ENCODE results near the gene TBPL1. TPM values are rescaled to one million over a fixed set of nuclear protein-coding genes. Genes with fewer than 3 reads are reported as not detected.

Gene TBPL1
- total RNA-seq, 1 donor from 2014 or later = 40.0 TPM

DNA sequence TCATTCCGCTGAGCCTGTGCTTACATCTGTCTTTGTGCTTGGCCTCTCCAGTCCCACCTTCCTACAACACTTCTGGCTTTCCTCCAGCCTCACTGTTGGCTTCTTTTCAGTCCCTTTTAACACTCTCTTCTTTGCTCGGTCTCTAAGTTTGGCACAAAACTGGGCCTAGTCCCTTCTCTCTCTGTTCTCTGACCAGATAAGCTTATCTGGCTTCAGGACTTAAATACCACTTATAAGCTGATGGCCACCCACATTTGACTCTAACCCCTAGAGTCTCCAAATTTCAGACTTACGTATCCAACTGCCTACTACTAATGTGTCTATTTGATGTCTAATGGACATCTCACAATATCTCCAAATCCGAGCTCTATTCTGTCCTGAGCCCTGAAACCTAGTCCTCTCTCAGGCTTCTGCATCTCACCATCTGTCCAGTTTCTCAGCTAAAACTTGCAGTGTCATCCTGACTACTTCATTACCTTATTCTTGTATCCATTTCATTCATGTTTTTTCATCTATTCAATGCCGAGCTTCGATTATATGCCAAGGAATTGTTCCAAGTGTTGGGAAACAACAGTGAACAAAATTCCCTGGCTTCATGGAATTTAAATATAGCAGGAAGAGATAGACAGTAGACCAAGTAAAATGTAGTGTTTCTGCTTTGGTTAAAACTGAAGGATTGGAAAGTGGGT, 40.1 kb downstream of the TBPL1 start:
- intact Hi-C loops (cut with micrococcal nuclease) = no loop called here
- Mint-ChIP-seq H3K9me3 (no peaks in the 10 kb centered on the region), H3K27ac (no peak overlapping the region), H3K27me3 (no peaks in the 10 kb centered on the region), H3K4me3 (no peak overlapping the region), H3K36me3 (ENCODE audit: low read depth) (peaks cover 6% of the 10 kb centered on the region), H3K4me1 (peaks cover 2% of the 10 kb centered on the region)
- DNase-seq = no peak

DNA sequence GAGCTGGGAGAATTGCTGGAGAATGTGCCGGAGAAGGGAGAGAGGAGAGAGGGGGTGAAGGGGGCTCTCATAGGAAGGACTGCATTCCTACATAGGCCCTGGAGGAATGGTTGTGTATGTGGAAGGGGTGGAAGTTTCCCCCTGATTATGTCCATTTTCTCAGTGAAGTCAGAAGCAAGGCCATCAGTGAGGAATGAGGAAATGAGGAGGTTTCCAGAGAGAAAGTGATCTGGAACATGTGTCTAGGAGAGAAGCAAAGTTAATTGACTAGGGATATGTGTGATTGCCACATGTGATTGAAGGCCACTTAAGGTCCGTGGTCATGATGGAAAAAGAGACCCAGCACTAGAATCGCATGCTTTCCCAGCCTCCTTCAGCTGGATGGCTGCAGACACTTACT, 42.3 kb downstream of the TBPL1 start:
- Mint-ChIP-seq H3K4me1 (peaks cover 2% of the 10 kb centered on the region), H3K27me3 (peaks cover 3% of the 10 kb centered on the region), H3K27ac (no peak overlapping the region), H3K4me3 (no peak overlapping the region), H3K9me3 (no peaks in the 10 kb centered on the region), H3K36me3 (ENCODE audit: low read depth) (no peaks in the 10 kb centered on the region)
- no peak for DNase-seq
- intact Hi-C loops (cut with micrococcal nuclease) = no loop called here

DNA sequence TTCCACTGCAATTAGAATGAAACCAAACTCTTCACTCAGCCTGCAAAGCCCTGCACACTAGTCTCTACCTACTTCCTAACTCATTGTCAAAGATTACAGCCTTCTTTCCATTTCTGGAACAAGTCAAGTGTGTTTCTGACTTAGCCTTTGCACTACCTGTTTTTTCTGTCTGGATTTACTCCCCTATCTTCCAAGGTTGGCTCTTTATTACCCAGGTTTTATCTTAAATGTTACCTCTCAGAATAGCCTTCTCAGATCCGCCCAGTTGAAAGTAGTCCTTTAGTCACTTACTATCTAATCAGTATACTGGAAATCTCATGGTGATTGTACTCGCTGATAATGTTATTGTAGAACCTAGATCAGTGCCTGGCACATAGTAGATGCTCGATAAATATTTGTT, 42.7 kb downstream of the TBPL1 start:
- intact Hi-C loops (cut with micrococcal nuclease) = no loop called here
- Mint-ChIP-seq H3K36me3 (ENCODE audit: low read depth) (no peaks in the 10 kb centered on the region), H3K9me3 (no peaks in the 10 kb centered on the region), H3K27ac (no peak overlapping the region), H3K4me3 (no peak overlapping the region), H3K27me3 (peaks cover 3% of the 10 kb centered on the region), H3K4me1 (peaks cover 2% of the 10 kb centered on the region)
- DNase-seq = no peak

- Mint-ChIP-seq H3K36me3 (ENCODE audit: low read depth) (no peaks in the 10 kb centered on the region), H3K27me3 (peaks cover 4% of the 10 kb centered on the region), H3K4me1 (no peaks in the 10 kb centered on the region), H3K4me3 (no peak overlapping the region), H3K9me3 (no peaks in the 10 kb centered on the region), H3K27ac (no peak overlapping the region)
- intact Hi-C loops (cut with micrococcal nuclease) = no loop called here
- DNase-seq = no peak
These were observed 44.2 kb downstream of the TBPL1 start for GRCh38 chr6:133997267-133997666.

GRCh38 chr6:133999305-133999704, 46.3 kb downstream of the TBPL1 start:
- Mint-ChIP-seq H3K27ac (no peak overlapping the region), H3K4me3 (no peak overlapping the region), H3K27me3 (peaks cover 16% of the 10 kb centered on the region), H3K9me3 (no peaks in the 10 kb centered on the region), H3K36me3 (ENCODE audit: low read depth) (no peaks in the 10 kb centered on the region), H3K4me1 (no peaks in the 10 kb centered on the region)
- intact Hi-C loops (cut with micrococcal nuclease) = no loop called here
- DNase-seq = no peak

DNA sequence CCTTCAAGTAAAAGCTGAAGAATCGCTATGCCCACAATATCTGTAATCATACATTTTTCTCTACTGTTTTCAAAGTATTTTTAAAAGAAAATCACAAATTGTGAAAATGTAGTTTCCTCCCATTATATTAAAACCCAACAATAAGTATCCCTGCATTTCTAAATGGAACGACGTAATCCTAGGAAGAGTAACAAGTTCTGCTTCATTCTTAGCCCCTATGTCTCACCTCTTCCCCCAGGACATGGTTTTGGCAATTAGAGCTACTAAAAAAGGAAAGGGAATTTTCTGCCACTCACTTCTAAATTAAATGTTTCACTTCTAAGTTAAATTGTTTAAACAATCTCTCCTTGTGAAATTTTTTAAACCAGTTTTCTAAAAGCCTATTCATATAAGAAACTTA, 47.4 kb downstream of the TBPL1 start:
- Mint-ChIP-seq H3K9me3 (no peaks in the 10 kb centered on the region), H3K27me3 (peaks cover 19% of the 10 kb centered on the region), H3K4me1 (no peaks in the 10 kb centered on the region), H3K27ac (no peak overlapping the region), H3K4me3 (no peak overlapping the region), H3K36me3 (ENCODE audit: low read depth) (no peaks in the 10 kb centered on the region)
- no peak for DNase-seq
- intact Hi-C loops (cut with micrococcal nuclease) = no loop called here

- H3K4me3 Mint-ChIP-seq = no peak overlapping the region
- no peak for DNase-seq
- peaks cover 25% of the 10 kb centered on the region for H3K27me3 Mint-ChIP-seq
- no peaks in the 10 kb centered on the region for H3K4me1 Mint-ChIP-seq
- no peaks in the 10 kb centered on the region for H3K36me3 Mint-ChIP-seq (ENCODE audit: low read depth)
- no peaks in the 10 kb centered on the region for H3K9me3 Mint-ChIP-seq
- H3K27ac Mint-ChIP-seq = no peak overlapping the region
- intact Hi-C loops (cut with micrococcal nuclease) = no loop called here
These were observed 49.8 kb downstream of the TBPL1 start for GRCh38 chr6:134002821-134003220.

GRCh38 chr6:134003542-134003951, 50.5 kb downstream of the TBPL1 start:
- no peak for DNase-seq
- H3K27me3 Mint-ChIP-seq = peaks cover 25% of the 10 kb centered on the region
- H3K4me1 Mint-ChIP-seq = no peaks in the 10 kb centered on the region
- intact Hi-C loops (cut with micrococcal nuclease) = no loop called here
- H3K4me3 Mint-ChIP-seq = no peak overlapping the region
- no peaks in the 10 kb centered on the region for H3K9me3 Mint-ChIP-seq
- H3K27ac Mint-ChIP-seq = no peak overlapping the region
- no peaks in the 10 kb centered on the region for H3K36me3 Mint-ChIP-seq (ENCODE audit: low read depth)

GRCh38 chr6:134004714-134005113, 51.7 kb downstream of the TBPL1 start:
- no peak overlapping the region for H3K4me3 Mint-ChIP-seq
- no peak for DNase-seq
- intact Hi-C loops (cut with micrococcal nuclease) = no loop called here
- no peaks in the 10 kb centered on the region for H3K9me3 Mint-ChIP-seq
- H3K27me3 Mint-ChIP-seq = peaks cover 22% of the 10 kb centered on the region
- peaks cover under 1% of the 10 kb centered on the region for H3K4me1 Mint-ChIP-seq
- H3K36me3 Mint-ChIP-seq (ENCODE audit: low read depth) = no peaks in the 10 kb centered on the region
- no peak overlapping the region for H3K27ac Mint-ChIP-seq

GRCh38 chr6:134005800-134006199, 52.8 kb downstream of the TBPL1 start:
- no peak for DNase-seq
- H3K27me3 Mint-ChIP-seq = peaks cover 22% of the 10 kb centered on the region
- no peak overlapping the region for H3K27ac Mint-ChIP-seq
- H3K4me1 Mint-ChIP-seq = peaks cover 12% of the 10 kb centered on the region
- H3K36me3 Mint-ChIP-seq (ENCODE audit: low read depth) = no peaks in the 10 kb centered on the region
- no peaks in the 10 kb centered on the region for H3K9me3 Mint-ChIP-seq
- H3K4me3 Mint-ChIP-seq = no peak overlapping the region
- intact Hi-C loops (cut with micrococcal nuclease) = no loop called here

GRCh38 chr6:134007077-134007476, 54.1 kb downstream of the TBPL1 start:
- Mint-ChIP-seq H3K9me3 (no peaks in the 10 kb centered on the region), H3K27me3 (peaks cover 21% of the 10 kb centered on the region), H3K27ac (no peak overlapping the region), H3K36me3 (ENCODE audit: low read depth) (no peaks in the 10 kb centered on the region), H3K4me1 (peaks cover 13% of the 10 kb centered on the region), H3K4me3 (no peak overlapping the region)
- intact Hi-C loops (cut with micrococcal nuclease) = no loop called here
- DNase-seq = no peak

DNA sequence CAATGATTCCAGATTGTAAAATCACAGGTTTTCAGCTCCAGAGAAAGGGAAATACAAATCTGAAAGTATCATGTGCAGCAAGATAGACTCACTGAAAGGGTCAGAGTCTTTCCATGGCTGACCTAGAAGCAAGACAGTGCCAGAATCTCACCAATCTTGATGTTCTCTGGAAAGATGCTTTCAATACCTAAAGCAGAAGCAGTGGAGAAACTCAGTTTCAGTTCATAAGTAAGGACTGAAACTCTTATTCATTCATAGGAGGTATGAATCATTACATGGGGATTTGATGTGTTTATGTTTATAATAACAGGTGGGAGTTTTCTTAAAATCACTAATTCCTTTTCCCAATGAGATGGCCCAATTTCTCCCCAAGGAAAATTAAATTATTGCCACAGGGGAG, 56.9 kb downstream of the TBPL1 start:
- Mint-ChIP-seq H3K36me3 (ENCODE audit: low read depth) (no peaks in the 10 kb centered on the region), H3K4me3 (no peak overlapping the region), H3K27me3 (peaks cover 12% of the 10 kb centered on the region), H3K27ac (no peak overlapping the region), H3K4me1 (peaks cover 13% of the 10 kb centered on the region), H3K9me3 (no peaks in the 10 kb centered on the region)
- no peak for DNase-seq
- intact Hi-C loops (cut with micrococcal nuclease) = loop anchor here (2.0 to 5.0 kb wide), 3 partner anchors 19 to 42 kb away; partner anchors contain the start of gene SLC2A12

- Mint-ChIP-seq H3K36me3 (ENCODE audit: low read depth) (no peaks in the 10 kb centered on the region), H3K27ac (no peak overlapping the region), H3K4me3 (no peak overlapping the region), H3K4me1 (peaks cover 13% of the 10 kb centered on the region), H3K9me3 (no peaks in the 10 kb centered on the region), H3K27me3 (peaks cover 13% of the 10 kb centered on the region)
- intact Hi-C loops (cut with micrococcal nuclease) = loop anchor here (2.0 to 5.0 kb wide), 3 partner anchors 20 to 42 kb away; partner anchors contain the start of gene SLC2A12
- DNase-seq = no peak
These were observed 57.4 kb downstream of the TBPL1 start for GRCh38 chr6:134010400-134010799.

- Mint-ChIP-seq H3K27me3 (peaks cover 12% of the 10 kb centered on the region), H3K27ac (no peak overlapping the region), H3K4me1 (peaks cover 13% of the 10 kb centered on the region), H3K9me3 (no peaks in the 10 kb centered on the region), H3K36me3 (ENCODE audit: low read depth) (no peaks in the 10 kb centered on the region), H3K4me3 (no peak overlapping the region)
- DNase-seq = no peak
- intact Hi-C loops (cut with micrococcal nuclease) = loop anchor here (2.0 to 5.0 kb wide), 3 partner anchors 20 to 41 kb away; partner anchors contain the start of gene SLC2A12
These were observed 58.0 kb downstream of the TBPL1 start for GRCh38 chr6:134010974-134011373.

Data from activated CD4-positive, alpha-beta T cell treated with anti-CD3 and anti-CD28 coated beads, Interleukin-2, amount 10 ng/mL, durations not matched to agents 24 days and 14 days (primary cell).